Suprapubic skin (tissue), 4 donors: ENCODE results near the gene CCDC92B. TPM values are rescaled to one million over a fixed set of nuclear protein-coding genes. Genes with fewer than 3 reads are reported as not detected.

ENCODE experiments used
- DNase-seq, 2 donors: peaks; one replicate each; pipeline ENCODE4 v3.0.0-alpha.2; 2019; ENCODE audit warnings: low spot score in 2 of 2
- H3K27ac ChIP-seq: fragments of 200-600 bp; sonication (generic); one replicate; pipeline ENCODE4 v1.5.1; 2019
- H3K27me3 ChIP-seq: fragments of 200-600 bp; sonication (generic); one replicate; pipeline ENCODE4 v1.5.1; 2019
- H3K36me3 ChIP-seq: fragments of 200-600 bp; sonication (generic); one replicate; pipeline ENCODE4 v1.5.1; 2019
- H3K4me1 ChIP-seq: fragments of 200-600 bp; sonication (generic); one replicate; pipeline ENCODE4 v1.5.1; 2019
- H3K4me3 ChIP-seq: fragments of 200-600 bp; sonication (generic); one replicate; pipeline ENCODE4 v1.5.1; 2019; ENCODE audit warnings: mild to moderate bottlenecking
- H3K9me3 ChIP-seq: fragments of 200-600 bp; sonication (generic); one replicate; pipeline ENCODE4 v1.5.1; 2019
- EP300 ChIP-seq: sonication (generic); formaldehyde crosslinking; IDR thresholded peaks from one replicate; pipeline ENCODE4 v1.6.1; 2017; ENCODE audit warnings: antibody characterized with exemption
- POLR2A ChIP-seq, 2 donors: fragments of 450-650 bp; IDR thresholded peaks; one replicate each; pipeline ENCODE4 v1.6.1; 2017; ENCODE audit warnings: antibody characterized with exemption in 2 of 2, mild to moderate bottlenecking in 2 of 2, moderate library complexity in 2 of 2
- POLR2AphosphoS5 ChIP-seq, 3 donors: sonication (generic); formaldehyde crosslinking; IDR thresholded peaks; one replicate each; pipeline ENCODE4 v1.6.1; 2017; ENCODE audit warnings: antibody characterized with exemption in 3 of 3
- WGBS: methylation state at CpG from one replicate; pipeline ENCODE4 v1.1.5; 2018; 5-methylcytosine and 5-hydroxymethylcytosine counted together
- total RNA-seq, 4 donors: library from RNA; depleted of rRNA; stranded (reverse); fragments of >200 nt; gene quantifications; one replicate each; pipeline ENCODE4 v1.1.0, GENCODE V29; 2016
- TF ChIP-seq, protein P1 (sequence below), 2 donors: fragments of 200-600 bp in 1 of 2; fragments of 450-650 bp in 1 of 2; sonication (generic) in 1 of 2; IDR thresholded peaks; one replicate each; pipeline ENCODE4 v1.5.1; 2016 to 2019; ENCODE audit warnings: antibody characterized with exemption in 2 of 2, mild to moderate bottlenecking in 1 of 2, moderate library complexity in 1 of 2

CCDC92B gene
- total RNA-seq, 4 donors from 2014 or later, result 0.42 to 1.6 (median 0.84) TPM

DNA sequence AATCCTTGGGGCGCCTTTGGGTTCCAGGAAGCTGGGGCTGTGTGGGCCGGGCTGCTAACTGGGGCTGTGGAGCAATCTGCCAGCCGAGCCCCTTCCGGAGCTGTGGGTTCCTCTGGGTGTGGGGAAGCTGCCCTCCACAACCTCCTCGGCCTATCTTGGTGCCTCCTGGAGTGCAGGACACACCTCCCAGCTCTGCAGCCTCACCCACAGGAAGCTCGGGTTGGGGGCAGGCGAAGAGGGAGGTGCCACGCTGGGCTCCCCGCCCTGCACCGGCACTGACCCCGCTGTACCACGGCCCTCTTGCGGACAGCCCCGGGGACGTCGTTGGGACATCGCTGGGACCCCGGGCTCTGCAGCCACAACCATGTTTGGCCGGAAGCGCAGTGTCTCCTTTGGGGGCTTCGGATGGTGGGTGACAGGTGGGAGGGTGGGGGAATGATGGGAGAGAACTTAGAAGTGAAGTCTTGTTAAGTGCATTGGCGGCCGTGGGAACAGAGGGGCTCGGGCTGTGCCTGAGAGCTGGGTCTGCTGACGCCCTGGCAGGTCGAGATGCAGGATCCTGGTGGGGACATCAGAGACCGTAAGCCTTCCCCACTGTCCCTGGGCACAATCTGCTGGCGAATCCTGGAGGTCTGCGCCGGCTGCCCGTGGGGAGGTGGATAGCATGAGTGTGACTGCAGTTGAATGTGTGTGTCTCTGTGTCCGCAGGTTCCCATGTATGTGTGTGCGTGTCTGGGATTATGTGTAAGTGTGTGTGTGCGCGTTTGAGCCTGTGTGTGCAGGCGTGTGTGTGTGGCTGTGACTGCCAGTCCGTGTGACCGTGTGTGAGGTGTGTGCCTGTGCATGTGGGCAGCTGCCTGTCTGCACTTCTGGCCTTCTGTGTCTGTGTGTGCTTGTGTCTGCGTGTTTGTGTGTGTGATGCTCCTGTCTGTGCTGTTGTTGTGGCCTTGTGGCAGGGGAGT, 47.0 kb upstream of the CCDC92B start, which contains the start of gene RAP1GAP2:
RAP1GAP2 (plus strand) TSS at position 275 of the 962 bp plus-strand sequence; CDS start at position 365, 90 bp downstream.
- WGBS, result 55% methylated on average over 34 of the region's 39 CpGs
- Histone ChIP-seq H3K27me3 (peaks cover 38% of the 10 kb centered on the region), H3K9me3 (no peaks in the 10 kb centered on the region), H3K4me3 (peak within 1 kb of the TSS; percentile 33), H3K4me1 (peaks cover 2% of the 10 kb centered on the region), H3K36me3 (no peaks in the 10 kb centered on the region), H3K27ac (no peak within 1 kb of the TSS)
- peak in 1 of 2 donors; percentile 77 for DNase-seq
- TF ChIP-seq POLR2A (IDR thresholded peaks at IDR 0.05), result no peak
- TF ChIP-seq POLR2AphosphoS5 (IDR thresholded peaks at IDR 0.05), result no peak
- TF ChIP-seq, protein P1, sequence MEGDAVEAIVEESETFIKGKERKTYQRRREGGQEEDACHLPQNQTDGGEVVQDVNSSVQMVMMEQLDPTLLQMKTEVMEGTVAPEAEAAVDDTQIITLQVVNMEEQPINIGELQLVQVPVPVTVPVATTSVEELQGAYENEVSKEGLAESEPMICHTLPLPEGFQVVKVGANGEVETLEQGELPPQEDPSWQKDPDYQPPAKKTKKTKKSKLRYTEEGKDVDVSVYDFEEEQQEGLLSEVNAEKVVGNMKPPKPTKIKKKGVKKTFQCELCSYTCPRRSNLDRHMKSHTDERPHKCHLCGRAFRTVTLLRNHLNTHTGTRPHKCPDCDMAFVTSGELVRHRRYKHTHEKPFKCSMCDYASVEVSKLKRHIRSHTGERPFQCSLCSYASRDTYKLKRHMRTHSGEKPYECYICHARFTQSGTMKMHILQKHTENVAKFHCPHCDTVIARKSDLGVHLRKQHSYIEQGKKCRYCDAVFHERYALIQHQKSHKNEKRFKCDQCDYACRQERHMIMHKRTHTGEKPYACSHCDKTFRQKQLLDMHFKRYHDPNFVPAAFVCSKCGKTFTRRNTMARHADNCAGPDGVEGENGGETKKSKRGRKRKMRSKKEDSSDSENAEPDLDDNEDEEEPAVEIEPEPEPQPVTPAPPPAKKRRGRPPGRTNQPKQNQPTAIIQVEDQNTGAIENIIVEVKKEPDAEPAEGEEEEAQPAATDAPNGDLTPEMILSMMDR (IDR thresholded peaks at IDR 0.05), result no peak
- no peak for TF ChIP-seq EP300

DNA sequence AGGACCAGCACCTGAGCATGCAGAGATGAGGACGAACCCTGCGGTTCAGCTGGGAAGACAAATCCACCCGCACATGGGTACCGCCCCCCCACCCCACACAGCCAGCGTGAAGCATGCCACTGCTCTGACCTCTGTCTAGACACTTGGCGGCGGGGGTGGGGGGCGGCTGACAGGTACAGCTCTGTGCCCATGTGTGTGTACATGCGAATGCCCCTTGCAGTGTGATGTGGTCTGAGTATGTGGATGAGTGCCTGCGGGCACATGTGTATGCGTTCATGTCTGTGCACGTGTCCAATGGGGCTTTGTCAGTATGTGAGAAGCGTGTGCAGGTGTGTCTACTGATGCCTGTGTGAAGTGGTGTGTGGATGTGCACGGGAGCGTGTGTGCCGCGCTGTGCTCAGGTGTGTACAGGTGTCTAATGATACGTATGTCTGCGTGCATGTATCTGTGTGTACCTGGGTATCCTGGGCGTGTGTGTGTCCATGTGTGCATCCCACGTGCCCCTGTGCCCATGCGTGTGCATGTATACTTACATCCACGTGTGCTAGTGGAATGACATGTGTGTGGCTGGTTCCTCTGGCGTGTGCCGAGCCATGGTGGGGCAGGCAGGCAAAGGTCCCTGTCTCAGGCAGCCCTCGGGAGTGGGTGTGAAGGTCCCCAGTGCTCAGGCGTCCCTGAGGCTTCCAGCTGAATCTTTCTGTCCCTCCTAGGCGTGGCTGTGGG, 46.1 kb upstream of the CCDC92B start:
- no peak for DNase-seq
- Histone ChIP-seq H3K27ac (no peak overlapping the region), H3K9me3 (no peaks in the 10 kb centered on the region), H3K4me1 (peaks cover 2% of the 10 kb centered on the region), H3K36me3 (no peaks in the 10 kb centered on the region), H3K27me3 (peaks cover 40% of the 10 kb centered on the region), H3K4me3 (peak overlapping the region; percentile 33)
- WGBS, result 70% methylated on average over 2 of the region's 28 CpGs
- TF ChIP-seq, protein P1 (IDR thresholded peaks at IDR 0.05), result no peak
- TF ChIP-seq POLR2A (IDR thresholded peaks at IDR 0.05) (no peak), EP300 (no peak), POLR2AphosphoS5 (IDR thresholded peaks at IDR 0.05) (no peak)

DNA sequence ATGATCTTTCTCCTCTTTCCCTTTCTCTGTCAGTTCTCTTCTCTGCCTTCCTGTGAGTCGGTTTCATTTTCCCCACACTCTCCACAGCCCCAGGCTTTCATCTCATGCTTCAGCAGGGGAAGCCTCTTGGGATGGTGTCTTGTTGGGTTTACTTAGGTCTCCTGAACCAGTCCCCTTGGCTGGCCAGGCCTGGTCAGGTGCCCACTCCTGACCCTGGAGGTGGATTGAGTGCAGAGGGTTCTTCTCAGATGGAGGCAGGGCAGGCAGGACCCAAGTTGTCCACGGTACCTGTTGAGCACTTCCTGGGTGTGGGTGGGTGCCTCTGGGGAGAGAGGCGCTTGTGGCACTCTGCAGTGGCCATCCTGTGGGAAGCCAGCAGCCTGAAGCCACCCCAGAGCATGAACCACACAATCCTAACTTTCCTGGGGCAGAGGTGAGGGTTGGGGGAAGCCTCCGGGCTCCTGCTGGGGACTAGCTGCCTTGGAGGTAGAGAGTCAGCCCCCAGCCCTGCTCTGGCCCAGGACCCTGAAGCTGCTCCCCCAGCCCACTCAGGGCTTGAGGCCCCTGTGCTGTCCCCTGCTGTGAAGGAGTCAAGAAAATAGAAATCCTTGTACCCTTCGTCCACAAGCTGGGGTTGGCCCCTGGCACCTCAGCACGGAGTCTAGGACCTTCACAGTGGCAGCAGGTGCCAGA, 44.8 kb upstream of the CCDC92B start:
- Histone ChIP-seq H3K4me1 (peaks cover 2% of the 10 kb centered on the region), H3K4me3 (no peak overlapping the region), H3K27me3 (peaks cover 32% of the 10 kb centered on the region), H3K9me3 (no peaks in the 10 kb centered on the region), H3K27ac (no peak overlapping the region), H3K36me3 (no peaks in the 10 kb centered on the region)
- TF ChIP-seq, protein P1 (IDR thresholded peaks at IDR 0.05), result no peak
- no peak for TF ChIP-seq EP300
- TF ChIP-seq POLR2AphosphoS5 (IDR thresholded peaks at IDR 0.05), result no peak
- no peak for DNase-seq
- 57% methylated on average over 5 of the region's 6 CpGs for WGBS

DNA sequence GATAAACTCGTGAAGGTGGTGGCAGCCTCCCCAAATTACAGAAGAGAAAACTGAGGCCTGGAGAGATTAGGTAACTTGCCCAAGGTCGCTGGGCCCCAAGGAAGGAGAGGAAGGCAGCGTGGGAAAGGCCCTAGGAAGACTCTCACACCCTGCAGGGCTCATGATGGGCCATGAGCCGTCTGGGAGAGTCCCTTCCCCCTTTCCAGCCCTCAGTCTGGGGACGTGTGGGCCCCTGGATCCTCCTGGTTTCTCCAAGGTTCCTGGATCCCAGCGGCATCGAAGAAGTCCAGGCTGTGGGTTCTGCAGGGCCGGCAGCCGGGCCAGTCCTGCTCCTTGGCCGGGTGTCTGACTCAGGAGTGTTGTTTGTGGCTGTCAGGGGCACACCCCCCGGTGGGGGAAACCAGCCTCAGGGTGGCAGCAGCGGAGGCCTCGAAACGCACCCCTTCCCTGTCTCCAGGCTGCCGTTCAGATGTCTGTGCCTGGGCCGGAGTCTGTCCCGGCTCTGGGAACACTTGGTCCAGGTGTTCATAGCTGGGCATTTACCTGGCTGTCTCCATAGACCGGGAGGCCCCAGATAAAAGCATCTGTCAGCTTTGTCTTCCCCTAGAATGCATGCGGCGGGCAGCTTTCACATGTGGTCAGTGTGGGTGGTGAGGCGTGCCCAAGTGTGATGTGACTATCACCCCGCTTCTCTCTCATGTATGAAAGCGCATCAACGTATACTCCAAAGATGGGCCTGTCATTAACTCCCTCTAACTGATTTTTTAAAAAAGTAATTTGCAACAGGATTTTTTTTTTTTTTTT, 43.1 kb upstream of the CCDC92B start:
- no peak overlapping the region for H3K27ac ChIP-seq

More for the DNA sequence above, 43.1 kb upstream of the CCDC92B start:
- TF ChIP-seq EP300, result no peak
- no peak for TF ChIP-seq POLR2AphosphoS5 (IDR thresholded peaks at IDR 0.05)
- TF ChIP-seq, protein P1 (IDR thresholded peaks at IDR 0.05), result no peak
- no peak for TF ChIP-seq POLR2A (IDR thresholded peaks at IDR 0.05)
- H3K4me1 ChIP-seq, result no peaks in the 10 kb centered on the region
- no peaks in the 10 kb centered on the region for H3K36me3 ChIP-seq
- DNase-seq, result no peak
- 61% methylated on average over 12 of the region's 24 CpGs for WGBS
- H3K27me3 ChIP-seq, result peaks cover 21% of the 10 kb centered on the region
- H3K4me3 ChIP-seq, result no peak overlapping the region
- no peaks in the 10 kb centered on the region for H3K9me3 ChIP-seq
